Endothelial cell of umbilical vein (primary cell): ENCODE results near the gene HTRA3. TPM values are rescaled to one million over a fixed set of nuclear protein-coding genes. Genes with fewer than 3 reads are reported as not detected.

Source experiments
- BruUV-seq: library from RNA; stranded (reverse); fragments of 400-500 nt; replicated peaks from 2 replicates; lab custom pipeline; 2021; lab: Mats Ljungman, UMichigan
- CTCF ChIA-PET: fragments of 300-600, 350-600 bp; sonication (Branson Sonifier 250); formaldehyde crosslinking; loops from one replicate; lab custom pipeline; 2021; ENCODE audit warnings: antibody characterized with exemption, inconsistent platforms; lab: Charles Lee
- POLR2A ChIA-PET: fragments of 300-600, 350-600 bp; sonication (Branson Sonifier 250); formaldehyde crosslinking; loops from one replicate; lab custom pipeline; 2021; ENCODE audit warnings: antibody characterized with exemption, inconsistent platforms; lab: Charles Lee
- DNase-seq: peaks from one replicate; pipeline ENCODE4 v3.0.0-alpha.2; 2011; ENCODE audit warnings: low read depth, low spot score
- FAIRE-seq: peaks from 2 replicates; lab custom pipeline; 2011; peaks lifted over from hg19 to GRCh38; lab: Jason Lieb, UNC
- H2AFZ ChIP-seq: 2 replicates; pipeline ENCODE4 v1.6.0; 2012; ENCODE audit warnings: low read depth, low read length, control low read depth, inconsistent platforms
- H3K27ac ChIP-seq: 2 replicates; pipeline ENCODE4 v1.5.1; 2011; ENCODE audit warnings: low read depth, mild to moderate bottlenecking, control low read depth, low read length, moderate library complexity; ENCODE audit not compliant: insufficient read depth
- H3K27me3 ChIP-seq, 2 experiments: 2 replicates each; pipeline versions ENCODE4 v1.6.0 to v1.6.1; 2011; ENCODE audit warnings: low read length in 2 of 2, mixed read lengths in 1 of 2; ENCODE audit not compliant: control insufficient read depth in 2 of 2, insufficient read depth in 2 of 2
- H3K36me3 ChIP-seq, 2 experiments: 2 replicates in 1 of 2; 3 replicates in 1 of 2; pipeline ENCODE4 v1.5.1; 2011; ENCODE audit warnings: low read length in 2 of 2, mild to moderate bottlenecking in 1 of 2, moderate library complexity in 1 of 2; ENCODE audit not compliant: control insufficient read depth in 2 of 2, insufficient read depth in 2 of 2; ENCODE audit errors: extremely low read depth in 1 of 2
- H3K4me1 ChIP-seq: 3 replicates; pipeline ENCODE4 v1.5.1; 2011; ENCODE audit warnings: mild to moderate bottlenecking, low read length; ENCODE audit not compliant: control insufficient read depth, insufficient read depth; ENCODE audit errors: extremely low read depth
- H3K4me2 ChIP-seq: 2 replicates; pipeline ENCODE4 v1.6.1; 2011; ENCODE audit warnings: low read length, control low read depth, mixed read lengths; ENCODE audit not compliant: insufficient read depth
- H3K4me3 ChIP-seq, 3 experiments: fragments of 200-600 bp in 1 of 3; sonication (generic), shearing (Covaris generic) in 1 of 3; replicated peaks in 1 of 3; 2 replicates each; pipeline ENCODE4 v1.5.1; 2011 to 2016; ENCODE audit warnings: control low read depth in 3 of 3, low read length in 3 of 3, mild to moderate bottlenecking in 2 of 3, inconsistent platforms in 1 of 3, low read depth in 1 of 3, moderate library complexity in 1 of 3; ENCODE audit not compliant: insufficient read depth in 1 of 3
- H3K79me2 ChIP-seq: 2 replicates; pipeline ENCODE4 v1.6.0; 2012; ENCODE audit warnings: low read length, inconsistent platforms; ENCODE audit not compliant: control insufficient read depth, insufficient read depth
- H3K9ac ChIP-seq: replicated peaks from 2 replicates; pipeline ENCODE3; 2011; ENCODE audit warnings: low read length, control low read depth; ENCODE audit not compliant: insufficient read depth; ENCODE audit errors: extremely low read depth
- H3K9me1 ChIP-seq: replicated peaks from 3 replicates; pipeline ENCODE4 v1.6.0; 2011; ENCODE audit warnings: mild to moderate bottlenecking, low read length; ENCODE audit not compliant: control insufficient read depth, insufficient read depth; ENCODE audit errors: extremely low read depth
- H3K9me3 ChIP-seq: replicated peaks from 2 replicates; pipeline ENCODE4 v1.5.1; 2012; ENCODE audit warnings: low read length, inconsistent platforms; ENCODE audit not compliant: control insufficient read depth, insufficient read depth
- H4K20me1 ChIP-seq: replicated peaks from 2 replicates; pipeline ENCODE3; 2011; ENCODE audit warnings: mild to moderate bottlenecking, low read length; ENCODE audit not compliant: control insufficient read depth, insufficient read depth; ENCODE audit errors: extremely low read depth
- FOS ChIP-seq: IDR thresholded peaks from 2 replicates; pipeline ENCODE4 v1.6.1; 2011; ENCODE audit warnings: mild to moderate bottlenecking, low read length, moderate library complexity, borderline replicate concordance; ENCODE audit not compliant: insufficient read depth
- JUN ChIP-seq: IDR thresholded peaks from 2 replicates; pipeline ENCODE4 v1.6.1; 2011; ENCODE audit warnings: borderline replicate concordance, low read depth; ENCODE audit not compliant: insufficient read length, insufficient read depth
- MYC ChIP-seq: IDR thresholded peaks from one replicate; pipeline ENCODE4 v1.6.1; 2011; ENCODE audit warnings: mild to moderate bottlenecking, low read depth, low read length
- POLR2A ChIP-seq: IDR thresholded peaks from 2 replicates; pipeline ENCODE4 v1.6.1; 2012; ENCODE audit warnings: low read depth, mild to moderate bottlenecking, control low read depth, low read length
- POLR2AphosphoS5 ChIP-seq: IDR thresholded peaks from 2 replicates; pipeline ENCODE4 v1.6.1; 2012; ENCODE audit warnings: low read depth, mild to moderate bottlenecking, control low read depth, low read length, moderate library complexity; ENCODE audit not compliant: insufficient read depth
- dilution Hi-C: fragments of 300-500 bp; cut with MboI; formaldehyde crosslinking; loops from one replicate; pipeline ENCODE4 v1.15.0; 2019; ENCODE audit warnings: low sequenced_read_pairs; ENCODE audit not compliant: extremely low pct_ligation_motif_present
- intact Hi-C: fragments of 100-400 bp; cut with micrococcal nuclease; formaldehyde crosslinking; loops from one replicate; pipeline ENCODE4 v1.10.0; 2022
- polyA plus RNA-seq, 4 experiments: library from polyadenylated mRNA; depleted of rRNA in 3 of 4; stranded (reverse) in 3 of 4; unstranded in 1 of 4; fragments of >200 nt; gene quantifications; 2 replicates each; pipeline versions ENCODE4 v1.2.1 to v1.2.3, GENCODE V29; 2011 to 2012; ENCODE audit warnings: missing spikeins in 1 of 4
- total RNA-seq: library from RNA; stranded (reverse); gene quantifications from 2 replicates; pipeline ENCODE4 v1.2.3, GENCODE V29; 2021
- TF ChIP-seq, protein P1 (sequence below), 2 donors: IDR thresholded peaks; 1 replicate in 1 of 2; 2 replicates in 1 of 2; pipeline ENCODE4 v1.5.1; 2011; ENCODE audit warnings: low read length in 2 of 2, mild to moderate bottlenecking in 2 of 2, moderate library complexity in 2 of 2, control low read depth in 1 of 2, inconsistent platforms in 1 of 2, low read depth in 1 of 2; ENCODE audit not compliant: insufficient read depth in 1 of 2; ENCODE audit errors: extremely low read depth in 1 of 2

HTRA3 gene
- total and polyA plus RNA-seq, 2 donors (not counting 3 experiments of a cell fraction or from before 2014, with no cell fraction given), result 9.0 to 12.0 TPM

DNA sequence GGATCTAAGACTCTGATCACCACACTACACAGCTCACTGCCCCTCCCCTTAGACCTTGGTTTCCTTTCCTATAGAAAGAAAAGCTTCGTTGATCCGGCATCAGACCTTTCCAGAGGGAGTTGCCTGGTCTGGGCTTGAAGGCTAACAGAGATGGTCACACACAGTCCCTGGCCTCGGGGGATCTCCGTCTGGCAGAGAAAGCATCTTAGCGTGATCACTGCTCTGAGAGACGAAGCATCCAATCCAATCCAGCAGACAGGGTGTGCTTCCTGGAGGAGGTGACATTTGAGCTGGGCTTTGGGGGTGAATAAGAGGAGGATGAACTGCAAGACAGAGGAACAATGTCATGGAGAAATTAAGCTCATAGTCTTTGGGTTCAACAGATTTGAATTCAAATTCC lies 49.5 kb downstream of the HTRA3 start:
- BruUV-seq, result no TSS peak
- FAIRE-seq (no peak), DNase-seq (no peak)
- dilution Hi-C loops, result no loop called here
- Histone ChIP-seq H3K4me2 (no peak overlapping the region), H3K27me3 (peaks cover 1 to 3% of the 10 kb centered on the region in 2 experiments), H3K79me2 (no peaks in the 10 kb centered on the region), H3K9ac (no peak overlapping the region), H3K27ac (no peak overlapping the region), H3K4me3 (no peak overlapping the region), H3K36me3 (no peaks in the 10 kb centered on the region), H4K20me1 (no peaks in the 10 kb centered on the region), H2AFZ (no peak overlapping the region), H3K9me3 (no peaks in the 10 kb centered on the region), H3K4me1 (peaks cover 7% of the 10 kb centered on the region), H3K9me1 (no peaks in the 10 kb centered on the region)
- ChIA-PET CTCF (interaction anchor here (0.6 to 1.9 kb wide), 3 partner anchors 12 to 84 kb away, joined by 3 to 8 read pairs (median 3); no protein-coding TSS in a partner anchor), POLR2A (no interaction called here)
- TF ChIP-seq, protein P1, sequence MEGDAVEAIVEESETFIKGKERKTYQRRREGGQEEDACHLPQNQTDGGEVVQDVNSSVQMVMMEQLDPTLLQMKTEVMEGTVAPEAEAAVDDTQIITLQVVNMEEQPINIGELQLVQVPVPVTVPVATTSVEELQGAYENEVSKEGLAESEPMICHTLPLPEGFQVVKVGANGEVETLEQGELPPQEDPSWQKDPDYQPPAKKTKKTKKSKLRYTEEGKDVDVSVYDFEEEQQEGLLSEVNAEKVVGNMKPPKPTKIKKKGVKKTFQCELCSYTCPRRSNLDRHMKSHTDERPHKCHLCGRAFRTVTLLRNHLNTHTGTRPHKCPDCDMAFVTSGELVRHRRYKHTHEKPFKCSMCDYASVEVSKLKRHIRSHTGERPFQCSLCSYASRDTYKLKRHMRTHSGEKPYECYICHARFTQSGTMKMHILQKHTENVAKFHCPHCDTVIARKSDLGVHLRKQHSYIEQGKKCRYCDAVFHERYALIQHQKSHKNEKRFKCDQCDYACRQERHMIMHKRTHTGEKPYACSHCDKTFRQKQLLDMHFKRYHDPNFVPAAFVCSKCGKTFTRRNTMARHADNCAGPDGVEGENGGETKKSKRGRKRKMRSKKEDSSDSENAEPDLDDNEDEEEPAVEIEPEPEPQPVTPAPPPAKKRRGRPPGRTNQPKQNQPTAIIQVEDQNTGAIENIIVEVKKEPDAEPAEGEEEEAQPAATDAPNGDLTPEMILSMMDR (IDR thresholded peaks at IDR 0.05; ENCODE audit: extremely low read depth in 1 of 2, insufficient read depth in 1 of 2, low read depth in 1 of 2, low read length in 2 of 2), result no peak
- no peak for TF ChIP-seq MYC
- TF ChIP-seq JUN, result no peak
- no peak for TF ChIP-seq POLR2AphosphoS5
- no peak for TF ChIP-seq FOS
- no peak for TF ChIP-seq POLR2A
- intact Hi-C loops, result no loop called here
